Activated CD8-positive, alpha-beta T cell treated with anti-CD3 and anti-CD28 coated beads for 36 hours (primary cell): ENCODE data around the gene KRTAP2-2. TPM values are rescaled to one million over a fixed set of nuclear protein-coding genes. Genes with fewer than 3 reads are reported as not detected.
"Not testable (repeated sequence)": the region's sequence is repeated elsewhere in the genome, so short reads cannot be mapped to it uniquely, and the experiment has no call there.

Experiments used
- ATAC-seq: fragments of 200-7000 bp; cut with Tn5 transposase; one replicate; pipeline ENCODE4 v1.10.0; 2021; ENCODE audit warnings: mild to moderate bottlenecking, moderate library complexity
- CTCF ChIA-PET: fragments of 350-600 bp; sonication (Branson Sonifier 250); formaldehyde crosslinking; loops from one replicate; lab custom pipeline; 2021; ENCODE audit warnings: antibody characterized with exemption; lab: Charles Lee
- POLR2A ChIA-PET: fragments of 350-600 bp; sonication (Branson Sonifier 250); formaldehyde crosslinking; loops from one replicate; lab custom pipeline; 2021; ENCODE audit warnings: antibody characterized with exemption; lab: Charles Lee
- DNase-seq: peaks from one replicate; pipeline ENCODE4 v3.0.0-alpha.2; 2020
- H3K27ac Mint-ChIP-seq: one replicate; pipeline ENCODE4 v1.8.0; 2021; ENCODE audit warnings: mild to moderate bottlenecking, mixed read lengths
- H3K27me3 Mint-ChIP-seq: one replicate; pipeline ENCODE4 v1.8.0; 2021; ENCODE audit warnings: mixed read lengths
- H3K36me3 Mint-ChIP-seq: one replicate; pipeline ENCODE4 v1.8.0; 2021; ENCODE audit warnings: low read depth, mixed read lengths
- H3K4me1 Mint-ChIP-seq: one replicate; pipeline ENCODE4 v1.8.0; 2021; ENCODE audit warnings: low read depth, mixed read lengths
- H3K4me3 Mint-ChIP-seq: one replicate; pipeline ENCODE4 v1.8.0; 2021; ENCODE audit warnings: mild to moderate bottlenecking, moderate library complexity, mixed read lengths
- H3K9me3 Mint-ChIP-seq: one replicate; pipeline ENCODE4 v1.8.0; 2021; ENCODE audit warnings: mixed read lengths
- CTCF ChIP-seq: fragments of 200-600 bp; IDR thresholded peaks from one replicate; pipeline ENCODE4 v1.8.0; 2022; ENCODE audit warnings: antibody characterized with exemption, mild to moderate bottlenecking
- intact Hi-C: fragments of 100-400 bp; cut with micrococcal nuclease; formaldehyde crosslinking; loops from one replicate; pipeline ENCODE4 v1.10.0; 2022
- total RNA-seq, 2 experiments: library from RNA; stranded (reverse); gene quantifications; one replicate each; pipeline ENCODE4 v1.2.3, GENCODE V29; 2021

KRTAP2-2 gene
- total RNA-seq, 2 experiments from 2014 or later, result not detected

DNA sequence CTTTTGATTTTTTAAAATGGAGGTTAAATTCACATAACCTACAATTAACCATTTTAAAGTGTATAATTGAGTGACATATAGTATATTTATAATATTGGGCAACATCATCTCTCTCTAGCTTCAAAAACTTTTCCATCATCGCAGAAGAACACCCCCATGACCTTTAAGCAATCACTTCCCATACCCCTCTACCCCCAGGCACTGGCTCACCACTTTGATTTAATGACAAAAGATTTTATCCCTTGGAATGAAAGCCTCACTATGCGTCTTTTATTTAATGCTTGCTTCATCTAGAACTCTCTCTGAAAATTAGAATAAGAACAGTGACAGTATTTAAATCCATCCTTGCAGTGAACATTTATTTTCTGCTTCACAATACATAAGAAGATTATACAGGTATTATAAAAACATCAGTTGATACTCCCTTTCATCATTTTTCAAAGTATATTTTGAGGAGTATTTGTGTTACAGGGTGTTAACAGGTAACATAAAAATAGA, 17.1 kb downstream of the KRTAP2-2 start:
- TF ChIP-seq CTCF, result no peak
- Mint-ChIP-seq H3K27me3 (peaks cover 3% of the 10 kb centered on the region), H3K9me3 (peaks cover 1% of the 10 kb centered on the region), H3K4me3 (no peak overlapping the region), H3K36me3 (no peaks in the 10 kb centered on the region), H3K4me1 (no peaks in the 10 kb centered on the region), H3K27ac (no peak overlapping the region)
- intact Hi-C loops, result no loop called here
- no peak for DNase-seq
- ChIA-PET CTCF (interaction anchor here (0.8 kb wide), 1 partner anchor 21 kb away, joined by 3 read pairs; no protein-coding TSS in a partner anchor), POLR2A (no interaction called here)
- ATAC-seq, result no peak

GRCh38 chr17:41034346-41034935, 20.6 kb downstream of the KRTAP2-2 start, which contains the start of gene KRTAP1-3:
TSS of gene KRTAP1-3 (minus strand) at chr17:41034874. CDS start at chr17:41034821, 53 bp downstream.
- ATAC-seq, H3K9me3 Mint-ChIP-seq, POLR2A ChIA-PET, H3K36me3 Mint-ChIP-seq, H3K4me3 Mint-ChIP-seq, DNase-seq, H3K4me1 Mint-ChIP-seq, intact Hi-C loops, CTCF ChIA-PET, H3K27ac Mint-ChIP-seq: not testable (repeated sequence)
- H3K27me3 Mint-ChIP-seq, result peaks cover 13% of the 10 kb centered on the region

GRCh38 chr17:41029633-41030245, 25.3 kb downstream of the KRTAP2-2 start, which contains the start of gene KRTAP1-4:
TSS of gene KRTAP1-4 (minus strand) at chr17:41030195. CDS start at chr17:41030078, 117 bp downstream.
- H3K4me1 Mint-ChIP-seq, result no peaks in the 10 kb centered on the region
- no peak for TF ChIP-seq CTCF
- ChIA-PET CTCF (no interaction called here), POLR2A (no interaction called here)
- peaks cover 19% of the 10 kb centered on the region for H3K27me3 Mint-ChIP-seq
- H3K36me3 Mint-ChIP-seq, result no peaks in the 10 kb centered on the region
- DNase-seq (no peak), ATAC-seq (no peak)
- no peak within 1 kb of the TSS for H3K4me3 Mint-ChIP-seq
- no peaks in the 10 kb centered on the region for H3K9me3 Mint-ChIP-seq
- intact Hi-C loops, result no loop called here
- no peak within 1 kb of the TSS for H3K27ac Mint-ChIP-seq

DNA sequence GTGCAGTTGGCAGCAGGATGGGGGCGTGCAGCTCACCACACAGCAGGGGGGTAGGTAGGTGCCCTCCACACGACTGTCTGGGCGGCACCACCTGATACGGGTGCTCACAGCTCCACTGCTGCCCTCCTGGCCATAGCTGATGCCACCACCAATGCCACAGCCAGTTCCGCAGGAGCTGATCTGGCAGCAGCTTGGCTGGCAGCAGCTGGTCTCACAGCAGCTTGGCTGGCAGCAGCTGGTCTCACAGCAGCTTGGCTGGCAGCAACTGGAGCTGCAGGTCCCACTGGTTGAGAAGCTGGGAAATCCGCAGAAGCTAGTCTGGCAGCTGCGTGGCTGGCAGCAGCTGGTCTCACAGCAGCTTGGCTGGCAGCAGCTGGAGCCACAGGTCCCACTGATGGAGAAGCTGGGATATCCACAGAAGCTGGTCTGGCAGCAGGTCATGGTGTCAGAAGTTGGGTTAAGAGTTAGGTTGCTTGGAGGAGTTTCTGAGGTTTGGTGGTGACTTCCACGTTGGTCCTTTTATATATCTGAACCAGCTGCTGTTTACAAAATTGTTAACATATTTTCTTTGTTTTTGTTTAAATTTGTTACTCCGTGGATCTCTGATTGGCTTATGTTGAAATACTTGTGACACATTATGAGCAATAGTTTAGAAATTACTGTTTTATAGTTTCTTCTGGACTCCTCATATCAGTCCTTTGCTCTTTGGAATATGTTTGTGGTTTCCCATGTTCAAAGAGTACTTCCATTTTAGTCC, 28.1 kb downstream of the KRTAP2-2 start, which contains the start of gene KRTAP1-5:
Gene KRTAP1-5 (minus strand): TSS at position 494 of the 757 bp plus-strand sequence. CDS start 53 bp downstream, at position 441.
- no peak for ATAC-seq
- no peak for TF ChIP-seq CTCF

DNA sequence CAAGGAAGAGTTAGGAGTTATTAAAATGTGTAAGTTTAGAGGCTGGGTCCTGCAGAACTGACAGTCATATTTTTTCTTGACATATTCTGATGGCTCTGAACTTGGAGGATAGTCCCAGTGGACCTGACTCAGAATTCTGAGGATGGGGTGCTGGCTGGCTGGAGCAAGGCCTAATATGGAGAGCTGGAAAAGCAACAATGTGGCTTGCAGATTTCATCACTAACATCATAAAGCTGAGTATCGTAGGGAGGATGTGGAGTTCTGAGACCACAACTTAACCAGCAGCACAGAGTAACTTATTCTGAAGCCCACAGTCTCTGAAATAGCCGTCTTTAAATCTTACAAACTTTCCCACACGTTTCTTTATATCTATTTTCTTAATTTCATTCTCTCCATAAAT, 30.3 kb downstream of the KRTAP2-2 start:
- ChIA-PET POLR2A (no interaction called here), CTCF (no interaction called here)
- intact Hi-C loops, result no loop called here
- no peak for TF ChIP-seq CTCF
- ATAC-seq (no peak), DNase-seq (no peak)
- H3K9me3 Mint-ChIP-seq, result no peaks in the 10 kb centered on the region
- H3K27ac Mint-ChIP-seq, result no peak overlapping the region
- H3K4me1 Mint-ChIP-seq, result no peaks in the 10 kb centered on the region
- H3K27me3 Mint-ChIP-seq, result peaks cover 6% of the 10 kb centered on the region
- no peak overlapping the region for H3K4me3 Mint-ChIP-seq
- H3K36me3 Mint-ChIP-seq, result no peaks in the 10 kb centered on the region

More for the DNA sequence above, 28.1 kb downstream of the KRTAP2-2 start, which contains the start of gene KRTAP1-5:
- ChIA-PET CTCF (no interaction called here), POLR2A (no interaction called here)
- H3K27ac Mint-ChIP-seq, result no peak within 1 kb of the TSS
- H3K36me3 Mint-ChIP-seq, result no peaks in the 10 kb centered on the region
- DNase-seq, result no peak
- H3K9me3 Mint-ChIP-seq, result no peaks in the 10 kb centered on the region
- intact Hi-C loops, result no loop called here
- no peaks in the 10 kb centered on the region for H3K4me1 Mint-ChIP-seq
- no peak within 1 kb of the TSS for H3K4me3 Mint-ChIP-seq
- H3K27me3 Mint-ChIP-seq, result peaks cover 17% of the 10 kb centered on the region
